ENCODE data around the gene TMEM9.

Gene TMEM9

GRCh38 chr1:201146626-201147390, 7.5 kb downstream of the TMEM9 start:
- Mint-ChIP-seq H3K27me3 (ENCODE audit: low read depth, poor library complexity) (peaks cover 8% of the 10 kb centered on the region), H3K4me1 (peaks cover 7% of the 10 kb centered on the region), H3K4me3 (no peak overlapping the region), H3K36me3 (ENCODE audit: low read depth) (peaks cover 73% of the 10 kb centered on the region), H3K9me3 (no peaks in the 10 kb centered on the region), H3K27ac (peak overlapping the region; percentile 40)
- DNase-seq, result no peak
- TF ChIP-seq CTCF (IDR thresholded peaks at IDR 0.05), result no peak

- Mint-ChIP-seq H3K9me3 (no peaks in the 10 kb centered on the region), H3K4me3 (no peak overlapping the region), H3K4me1 (peaks cover 10% of the 10 kb centered on the region), H3K27me3 (ENCODE audit: low read depth, poor library complexity) (peaks cover 8% of the 10 kb centered on the region), H3K27ac (no peak overlapping the region), H3K36me3 (ENCODE audit: low read depth) (peaks cover 70% of the 10 kb centered on the region)
- no peak for DNase-seq
- TF ChIP-seq CTCF (IDR thresholded peaks at IDR 0.05), result no peak
Observed at GRCh38 chr1:201145816-201146215, 8.5 kb downstream of the TMEM9 start.

GRCh38 chr1:201145132-201145531, 9.1 kb downstream of the TMEM9 start:
- no peak overlapping the region for H3K27ac Mint-ChIP-seq
- H3K36me3 Mint-ChIP-seq (ENCODE audit: low read depth), result peaks cover 70% of the 10 kb centered on the region
- no peak overlapping the region for H3K4me3 Mint-ChIP-seq
- H3K4me1 Mint-ChIP-seq, result peaks cover 12% of the 10 kb centered on the region
- no peak for DNase-seq
- TF ChIP-seq CTCF (IDR thresholded peaks at IDR 0.05), result no peak
- H3K27me3 Mint-ChIP-seq (ENCODE audit: low read depth, poor library complexity), result peaks cover 8% of the 10 kb centered on the region
- no peaks in the 10 kb centered on the region for H3K9me3 Mint-ChIP-seq

- Mint-ChIP-seq H3K36me3 (ENCODE audit: low read depth) (peaks cover 72% of the 10 kb centered on the region), H3K27ac (no peak overlapping the region), H3K4me3 (no peak overlapping the region), H3K4me1 (peaks cover 12% of the 10 kb centered on the region), H3K9me3 (no peaks in the 10 kb centered on the region), H3K27me3 (ENCODE audit: low read depth, poor library complexity) (peaks cover 8% of the 10 kb centered on the region)
- no peak for TF ChIP-seq CTCF (IDR thresholded peaks at IDR 0.05)
- DNase-seq, result no peak
Observed at GRCh38 chr1:201144701-201145100, 9.6 kb downstream of the TMEM9 start.

- peaks cover 12% of the 10 kb centered on the region for H3K4me1 Mint-ChIP-seq
- H3K4me3 Mint-ChIP-seq, result no peak overlapping the region
- H3K9me3 Mint-ChIP-seq, result no peaks in the 10 kb centered on the region
- no peak for TF ChIP-seq CTCF (IDR thresholded peaks at IDR 0.05)
- H3K36me3 Mint-ChIP-seq (ENCODE audit: low read depth), result peaks cover 70% of the 10 kb centered on the region
- H3K27me3 Mint-ChIP-seq (ENCODE audit: low read depth, poor library complexity), result peaks cover 8% of the 10 kb centered on the region
- no peak for DNase-seq
- peak overlapping the region; percentile 84 for H3K27ac Mint-ChIP-seq
Observed at GRCh38 chr1:201143726-201144635, 10.3 kb downstream of the TMEM9 start.
